ENCODE results near the gene FAM221B.

The FAM221B gene

GRCh38 chr9:35771534-35771933 is 57.0 kb downstream of the FAM221B start:
- Histone ChIP-seq H3K9ac (ENCODE audit: low read depth, low read length) (no peak overlapping the region), H3K9me3 (ENCODE audit: insufficient read depth, low read length, severe bottlenecking) (no peaks in the 10 kb centered on the region), H3K27me3 (ENCODE audit: insufficient read depth, low read length, poor library complexity) (no peaks in the 10 kb centered on the region), H4K20me1 (ENCODE audit: insufficient read depth, low read length) (peaks cover 3% of the 10 kb centered on the region), H3K27ac (ENCODE audit: low read length) (no peak overlapping the region), H2AFZ (ENCODE audit: low read depth, low read length) (no peak overlapping the region), H3K4me2 (ENCODE audit: insufficient read depth, low read length) (no peak overlapping the region), H3K79me2 (ENCODE audit: insufficient read depth, low read length) (peaks cover 19% of the 10 kb centered on the region), H3K4me3 (ENCODE audit: low read depth in 1 of 2, low read length in 2 of 2) (no peak overlapping the region), H3K4me1 (ENCODE audit: insufficient read depth, low read length) (no peaks in the 10 kb centered on the region), H3K36me3 (ENCODE audit: insufficient read depth, low read length) (peaks cover 5% of the 10 kb centered on the region; the same call in 1 of the 2 replicates)
- TF ChIP-seq CTCF (IDR thresholded peaks at IDR 0.05; ENCODE audit: borderline replicate concordance, extremely low read depth, low read length, poor library complexity, severe bottlenecking) (no peak), EZH2 (IDR thresholded peaks at IDR 0.05; ENCODE audit: borderline replicate concordance, low read depth, low read length, severe bottlenecking) (no peak)
- DNase-seq, result no peak
- ATAC-seq (ENCODE audit: insufficient read depth, low read depth), result no peak

GRCh38 chr9:35771075-35771433 is 57.5 kb downstream of the FAM221B start:
- DNase-seq, result no peak

GRCh38 chr9:35769763-35770162 is 58.8 kb downstream of the FAM221B start:
- no peak overlapping the region for H3K27ac ChIP-seq (ENCODE audit: low read length)
- H3K79me2 ChIP-seq (ENCODE audit: insufficient read depth, low read length), result peaks cover 27% of the 10 kb centered on the region
- H3K4me2 ChIP-seq (ENCODE audit: insufficient read depth, low read length), result no peak overlapping the region
- no peaks in the 10 kb centered on the region for H3K4me1 ChIP-seq (ENCODE audit: insufficient read depth, low read length)
- no peaks in the 10 kb centered on the region for H3K27me3 ChIP-seq (ENCODE audit: insufficient read depth, low read length, poor library complexity)
- peaks cover 5% of the 10 kb centered on the region; the same call in 1 of the 2 replicates for H3K36me3 ChIP-seq (ENCODE audit: insufficient read depth, low read length)
- no peak overlapping the region for H3K4me3 ChIP-seq (ENCODE audit: low read depth in 1 of 2, low read length in 2 of 2)
- H2AFZ ChIP-seq (ENCODE audit: low read depth, low read length), result no peak overlapping the region
- no peak for ATAC-seq (ENCODE audit: insufficient read depth, low read depth)
- no peak for TF ChIP-seq CTCF (IDR thresholded peaks at IDR 0.05; ENCODE audit: borderline replicate concordance, extremely low read depth, low read length, poor library complexity, severe bottlenecking)
- no peak for TF ChIP-seq EZH2 (IDR thresholded peaks at IDR 0.05; ENCODE audit: borderline replicate concordance, low read depth, low read length, severe bottlenecking)
- no peak for DNase-seq
- H3K9me3 ChIP-seq (ENCODE audit: insufficient read depth, low read length, severe bottlenecking), result no peaks in the 10 kb centered on the region
- H3K9ac ChIP-seq (ENCODE audit: low read depth, low read length), result no peak overlapping the region
- peaks cover 3% of the 10 kb centered on the region for H4K20me1 ChIP-seq (ENCODE audit: insufficient read depth, low read length)

More at GRCh38 chr9:35771075-35771433, 57.5 kb downstream of the FAM221B start:
- Histone ChIP-seq H3K4me1 (ENCODE audit: insufficient read depth, low read length) (no peaks in the 10 kb centered on the region), H3K9ac (ENCODE audit: low read depth, low read length) (no peak overlapping the region), H2AFZ (ENCODE audit: low read depth, low read length) (no peak overlapping the region), H3K27me3 (ENCODE audit: insufficient read depth, low read length, poor library complexity) (no peaks in the 10 kb centered on the region), H4K20me1 (ENCODE audit: insufficient read depth, low read length) (peaks cover 3% of the 10 kb centered on the region), H3K4me2 (ENCODE audit: insufficient read depth, low read length) (no peak overlapping the region), H3K36me3 (ENCODE audit: insufficient read depth, low read length) (peaks cover 5% of the 10 kb centered on the region; the same call in 1 of the 2 replicates), H3K4me3 (ENCODE audit: low read depth in 1 of 2, low read length in 2 of 2) (no peak overlapping the region), H3K79me2 (ENCODE audit: insufficient read depth, low read length) (peaks cover 21% of the 10 kb centered on the region), H3K27ac (ENCODE audit: low read length) (no peak overlapping the region), H3K9me3 (ENCODE audit: insufficient read depth, low read length, severe bottlenecking) (no peaks in the 10 kb centered on the region)
- ATAC-seq (ENCODE audit: insufficient read depth, low read depth), result no peak
- TF ChIP-seq CTCF (IDR thresholded peaks at IDR 0.05; ENCODE audit: borderline replicate concordance, extremely low read depth, low read length, poor library complexity, severe bottlenecking) (no peak), EZH2 (IDR thresholded peaks at IDR 0.05; ENCODE audit: borderline replicate concordance, low read depth, low read length, severe bottlenecking) (no peak)

GRCh38 chr9:35767458-35767857 is 61.1 kb downstream of the FAM221B start:
- H3K9me3 ChIP-seq (ENCODE audit: insufficient read depth, low read length, severe bottlenecking), result no peaks in the 10 kb centered on the region
- H3K4me2 ChIP-seq (ENCODE audit: insufficient read depth, low read length), result no peak overlapping the region
- no peaks in the 10 kb centered on the region for H3K4me1 ChIP-seq (ENCODE audit: insufficient read depth, low read length)
- TF ChIP-seq EZH2 (IDR thresholded peaks at IDR 0.05; ENCODE audit: borderline replicate concordance, low read depth, low read length, severe bottlenecking), result no peak
- TF ChIP-seq CTCF (IDR thresholded peaks at IDR 0.05; ENCODE audit: borderline replicate concordance, extremely low read depth, low read length, poor library complexity, severe bottlenecking), result no peak
- H3K4me3 ChIP-seq (ENCODE audit: low read depth in 1 of 2, low read length in 2 of 2), result no peak overlapping the region
- no peak for DNase-seq
- peaks cover 5% of the 10 kb centered on the region; the same call in 1 of the 2 replicates for H3K36me3 ChIP-seq (ENCODE audit: insufficient read depth, low read length)
- H3K27ac ChIP-seq (ENCODE audit: low read length), result no peak overlapping the region
- peaks cover 3% of the 10 kb centered on the region for H4K20me1 ChIP-seq (ENCODE audit: insufficient read depth, low read length)
- no peak overlapping the region for H2AFZ ChIP-seq (ENCODE audit: low read depth, low read length)
- H3K9ac ChIP-seq (ENCODE audit: low read depth, low read length), result no peak overlapping the region
- peaks cover 37% of the 10 kb centered on the region for H3K79me2 ChIP-seq (ENCODE audit: insufficient read depth, low read length)
- ATAC-seq (ENCODE audit: insufficient read depth, low read depth), result no peak
- H3K27me3 ChIP-seq (ENCODE audit: insufficient read depth, low read length, poor library complexity), result no peaks in the 10 kb centered on the region
